Keratinocyte (primary cell): ENCODE data around the gene FOXM1. TPM values are rescaled to one million over a fixed set of nuclear protein-coding genes. Genes with fewer than 3 reads are reported as not detected.
A peak's percentile ranks its signal among the peaks of the same experiment; 100 is the strongest.

Experiments used
- DNase-seq: peaks from one replicate; pipeline ENCODE4 v3.0.0-alpha.2; 2011; ENCODE audit warnings: low read depth, missing footprints, low spot score
- FAIRE-seq: peaks from 2 replicates; lab custom pipeline; 2011; peaks lifted over from hg19 to GRCh38; lab: Jason Lieb, UNC
- H2AFZ ChIP-seq: 2 replicates; pipeline ENCODE4 v1.6.0; 2012; ENCODE audit warnings: low read length, control low read depth, inconsistent platforms; ENCODE audit not compliant: control insufficient read depth
- H3K27ac ChIP-seq: 2 replicates; pipeline ENCODE4 v1.5.1; 2011; ENCODE audit warnings: low read length; ENCODE audit not compliant: control insufficient read depth, insufficient read depth
- H3K27me3 ChIP-seq: 3 replicates; pipeline ENCODE4 v1.6.0; 2011; ENCODE audit warnings: low read length; ENCODE audit not compliant: control insufficient read depth, insufficient read depth; ENCODE audit errors: extremely low read depth
- H3K36me3 ChIP-seq, 2 experiments: 2 replicates in 1 of 2; 3 replicates in 1 of 2; pipeline ENCODE4 v1.5.1; 2011; ENCODE audit warnings: low read length in 2 of 2, mild to moderate bottlenecking in 1 of 2; ENCODE audit not compliant: control insufficient read depth in 2 of 2, insufficient read depth in 2 of 2; ENCODE audit errors: extremely low read depth in 1 of 2
- H3K4me1 ChIP-seq: 3 replicates; pipeline ENCODE4 v1.5.1; 2011; ENCODE audit warnings: low read length; ENCODE audit not compliant: control insufficient read depth, insufficient read depth; ENCODE audit errors: extremely low read depth
- H3K4me2 ChIP-seq: 3 replicates; pipeline ENCODE4 v1.6.0; 2011; ENCODE audit warnings: low read depth, low read length; ENCODE audit not compliant: control insufficient read depth, insufficient read depth; ENCODE audit errors: extremely low read depth
- H3K4me3 ChIP-seq, 3 experiments: fragments of 200-600 bp in 1 of 3; sonication (generic) in 1 of 3; 2 replicates in 2 of 3; 3 replicates in 1 of 3; pipeline ENCODE4 v1.5.1; 2011 to 2016; ENCODE audit warnings: low read length in 3 of 3, mild to moderate bottlenecking in 3 of 3, control low read depth in 2 of 3, inconsistent platforms in 1 of 3, low read depth in 1 of 3, mixed read lengths in 1 of 3, mixed run types in 1 of 3, moderate library complexity in 1 of 3; ENCODE audit not compliant: control insufficient read depth in 2 of 3, insufficient read depth in 2 of 3; ENCODE audit errors: extremely low read depth in 1 of 3
- H3K79me2 ChIP-seq: 2 replicates; pipeline ENCODE4 v1.6.0; 2012; ENCODE audit warnings: low read length; ENCODE audit not compliant: control insufficient read depth, insufficient read depth
- H3K9ac ChIP-seq: 3 replicates; pipeline ENCODE4 v1.6.0; 2011; ENCODE audit warnings: low read length; ENCODE audit not compliant: control insufficient read depth, insufficient read depth; ENCODE audit errors: extremely low read depth
- H3K9me1 ChIP-seq: 3 replicates; pipeline ENCODE4 v1.6.0; 2011; ENCODE audit warnings: low read length; ENCODE audit not compliant: control insufficient read depth, insufficient read depth; ENCODE audit errors: extremely low read depth
- H3K9me3 ChIP-seq: 2 replicates; pipeline ENCODE4 v1.5.1; 2012; ENCODE audit warnings: low read depth, low read length; ENCODE audit not compliant: control insufficient read depth
- H4K20me1 ChIP-seq: 3 replicates; pipeline ENCODE4 v1.6.0; 2011; ENCODE audit warnings: low read length; ENCODE audit not compliant: control insufficient read depth, insufficient read depth; ENCODE audit errors: extremely low read depth
- CTCF ChIP-seq, 3 experiments: IDR thresholded peaks in 1 of 3; conservative IDR thresholded peaks in 1 of 3; optimal IDR thresholded peaks in 1 of 3; 2 replicates in 2 of 3; 3 replicates in 1 of 3; pipeline versions ENCODE3 to v1.5.1; 2011; ENCODE audit warnings: low read length in 3 of 3, mild to moderate bottlenecking in 3 of 3, moderate library complexity in 2 of 3, control low read depth in 1 of 3, inconsistent platforms in 1 of 3; ENCODE audit not compliant: insufficient read depth in 2 of 3; ENCODE audit errors: extremely low read depth in 1 of 3
- EZH2 ChIP-seq: IDR thresholded peaks from one replicate; pipeline ENCODE4 v1.6.1; 2012; ENCODE audit warnings: inconsistent platforms, mild to moderate bottlenecking, low read length, moderate library complexity
- dilution Hi-C: fragments of 300-500 bp; cut with MboI; formaldehyde crosslinking; loops from one replicate; pipeline ENCODE4 v1.7.0; 2020; ENCODE audit warnings: low sequenced_read_pairs; ENCODE audit not compliant: extremely low pct_ligation_motif_present
- polyA plus RNA-seq, 5 experiments: library from polyadenylated mRNA; depleted of rRNA in 3 of 5; stranded (reverse) in 3 of 5; stranded (forward) in 1 of 5; unstranded in 1 of 5; fragments of >200 nt; gene quantifications; 1 replicate in 1 of 5; 2 replicates in 3 of 5; 3 replicates in 1 of 5; pipeline versions ENCODE4 v1.2.1 to v1.2.3, GENCODE V29; 2011 to 2012; ENCODE audit warnings: missing spikeins in 2 of 5, low read depth in 1 of 5, low replicate concordance in 1 of 5

FOXM1 gene
- polyA plus RNA-seq, 1 donor (not counting 4 experiments of a cell fraction or from before 2014, with no cell fraction given) = 9.0 TPM

DNA sequence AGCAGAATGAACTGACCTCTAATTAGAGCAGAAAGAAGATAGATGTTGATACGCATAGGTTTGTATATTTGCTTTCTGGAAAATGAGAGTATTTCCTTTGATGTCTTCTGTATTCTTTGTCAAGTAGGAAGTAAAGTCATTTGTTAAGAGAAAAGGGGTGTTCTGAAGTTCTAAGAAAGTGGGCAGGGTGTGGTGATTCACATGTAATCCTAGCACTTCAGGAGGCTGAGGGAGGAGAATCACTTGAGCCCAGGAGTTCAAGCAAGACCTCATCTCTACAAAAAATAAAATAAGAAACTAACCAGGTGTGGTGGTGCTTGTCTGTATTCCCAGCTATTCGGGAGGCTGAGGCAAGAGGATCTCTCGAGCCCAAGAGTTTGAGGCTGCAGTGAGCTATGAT is 2.9 kb upstream of the FOXM1 start:
- Histone ChIP-seq H3K9ac (no peak overlapping the region), H3K36me3 (no peaks in the 10 kb centered on the region), H3K9me1 (no peaks in the 10 kb centered on the region), H3K27me3 (no peaks in the 10 kb centered on the region), H3K4me3 (no peak overlapping the region), H4K20me1 (no peaks in the 10 kb centered on the region), H3K27ac (no peak overlapping the region), H3K79me2 (peaks cover 35% of the 10 kb centered on the region), H2AFZ (no peak overlapping the region), H3K4me1 (peaks cover 14% of the 10 kb centered on the region), H3K4me2 (no peak overlapping the region), H3K9me3 (no peaks in the 10 kb centered on the region)
- DNase-seq (no peak), FAIRE-seq (no peak)
- no peak for TF ChIP-seq EZH2
- no peak for TF ChIP-seq CTCF (optimal IDR thresholded peaks at IDR 0.05 in 1 of 3, IDR thresholded peaks at IDR 0.05 in 1 of 3, conservative IDR thresholded peaks at IDR 0.05 in 1 of 3; ENCODE audit: extremely low read depth in 1 of 3, insufficient read depth in 2 of 3, low read length in 3 of 3)
- dilution Hi-C loops = no loop called here

DNA sequence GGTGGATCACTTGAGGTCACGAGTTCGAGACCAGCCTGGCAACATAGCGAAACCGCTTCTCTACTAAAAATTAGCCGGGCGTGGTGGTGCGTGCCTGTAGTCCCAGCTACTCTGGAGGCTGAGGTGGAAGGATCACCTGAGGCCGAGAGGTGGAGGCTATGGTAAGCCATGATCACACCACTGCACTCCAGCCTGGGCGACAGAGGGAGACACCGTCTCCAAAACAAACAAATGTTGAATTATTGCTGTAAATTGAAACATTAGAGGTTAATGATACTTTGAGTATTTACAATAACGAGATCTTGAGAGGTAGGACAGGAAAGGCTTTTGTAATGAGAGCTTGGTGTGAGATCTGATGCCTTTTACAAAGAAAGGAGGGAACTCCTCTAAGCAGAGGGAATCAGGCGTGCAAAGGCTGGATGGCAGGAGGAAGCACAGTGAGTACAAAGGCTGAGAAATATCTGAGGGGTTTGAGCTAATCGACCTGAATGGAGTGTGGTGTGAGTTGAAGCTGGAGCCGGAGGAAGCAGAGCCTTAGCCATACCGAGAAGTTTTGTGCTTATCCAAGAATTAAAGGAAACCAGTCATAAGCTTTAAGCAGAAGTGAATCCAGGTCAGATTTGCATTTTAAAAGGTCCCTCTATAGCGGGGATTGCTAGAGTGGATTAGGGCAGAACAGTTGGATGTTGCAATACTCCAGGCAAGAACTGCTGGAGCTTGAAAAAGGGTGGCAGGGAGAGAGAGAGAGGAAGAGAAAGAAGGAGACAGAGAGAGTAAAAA is 1.2 kb upstream of the FOXM1 start:
- dilution Hi-C loops = no loop called here

More for the DNA sequence above, 1.2 kb upstream of the FOXM1 start:
- Histone ChIP-seq H3K4me1 (peaks cover 14% of the 10 kb centered on the region), H3K27me3 (no peaks in the 10 kb centered on the region), H3K27ac (peak overlapping the region; percentile 94), H3K9ac (peak overlapping the region; percentile 98), H3K9me1 (no peaks in the 10 kb centered on the region), H3K79me2 (peaks cover 45% of the 10 kb centered on the region), H3K4me3 (peak overlapping the region; percentile 78 to 96 (median 95)), H4K20me1 (no peaks in the 10 kb centered on the region), H2AFZ (peak overlapping the region; percentile 25), H3K36me3 (peaks cover 0 to 6% of the 10 kb centered on the region in 2 experiments), H3K4me2 (peak overlapping the region; percentile 83), H3K9me3 (no peaks in the 10 kb centered on the region)
- no peak for TF ChIP-seq EZH2
- TF ChIP-seq CTCF (optimal IDR thresholded peaks at IDR 0.05 in 1 of 3, IDR thresholded peaks at IDR 0.05 in 1 of 3, conservative IDR thresholded peaks at IDR 0.05 in 1 of 3; ENCODE audit: extremely low read depth in 1 of 3, insufficient read depth in 2 of 3, low read length in 3 of 3) = no peak
- FAIRE-seq (no peak), DNase-seq (no peak)
